Measurements from ENCODE around the gene RBMS3. TPM values are rescaled to one million over a fixed set of nuclear protein-coding genes. Genes with fewer than 3 reads are reported as not detected.

Gene RBMS3
- total RNA-seq, 2 donors from 2014 or later, result 27.3 to 51.4 TPM

GRCh38 chr3:29282427-29283230 lies 1.8 kb downstream of the RBMS3 start:
- peaks cover 0 to 36% of the 10 kb centered on the region in 2 donors for H3K4me1 ChIP-seq
- no peaks in the 10 kb centered on the region for H3K27me3 ChIP-seq
- no peaks in the 10 kb centered on the region for H3K9me3 ChIP-seq
- H3K27ac ChIP-seq, result peak overlapping the region; percentile 89 to 92
- no peak for DNase-seq (ENCODE audit: low spot score)
- no peaks in the 10 kb centered on the region for H3K36me3 ChIP-seq
- no peak for TF ChIP-seq CTCF (IDR thresholded peaks at IDR 0.05)
- peak overlapping the region; percentile 51 to 62 for H3K4me3 ChIP-seq

GRCh38 chr3:29283231-29284119 lies 2.6 kb downstream of the RBMS3 start:
- Histone ChIP-seq H3K4me3 (peak overlapping the region; percentile 51 to 62), H3K27me3 (no peaks in the 10 kb centered on the region), H3K4me1 (peaks cover 0 to 27% of the 10 kb centered on the region in 2 donors), H3K36me3 (no peaks in the 10 kb centered on the region), H3K9me3 (no peaks in the 10 kb centered on the region), H3K27ac (peak overlapping the region; percentile 89 to 92)
- no peak for DNase-seq (ENCODE audit: low spot score)
- TF ChIP-seq CTCF (IDR thresholded peaks at IDR 0.05), result peak in 1 of 2 donors; percentile 21

- Histone ChIP-seq H3K27ac (peak overlapping the region; percentile 89 to 92), H3K4me3 (peak overlapping the region; percentile 51 to 62), H3K27me3 (no peaks in the 10 kb centered on the region), H3K9me3 (no peaks in the 10 kb centered on the region), H3K36me3 (no peaks in the 10 kb centered on the region), H3K4me1 (peaks cover 0 to 17% of the 10 kb centered on the region in 2 donors)
- no peak for TF ChIP-seq CTCF (IDR thresholded peaks at IDR 0.05)
- DNase-seq (ENCODE audit: low spot score), result no peak
Measured at GRCh38 chr3:29284497-29284896, 3.6 kb downstream of the RBMS3 start.

GRCh38 chr3:29285471-29286071 lies 4.7 kb downstream of the RBMS3 start:
- Histone ChIP-seq H3K4me1 (peaks cover 0 to 15% of the 10 kb centered on the region in 2 donors), H3K9me3 (no peaks in the 10 kb centered on the region), H3K4me3 (peak overlapping the region; percentile 25 to 37)

More at GRCh38 chr3:29285471-29286071, 4.7 kb downstream of the RBMS3 start:
- no peak for TF ChIP-seq CTCF (IDR thresholded peaks at IDR 0.05)
- no peaks in the 10 kb centered on the region for H3K36me3 ChIP-seq
- no peaks in the 10 kb centered on the region for H3K27me3 ChIP-seq
- H3K27ac ChIP-seq, result peak overlapping the region; percentile 89 to 92
- DNase-seq (ENCODE audit: low spot score), result no peak
